K562 (cell line): ENCODE data around the gene SOX11. TPM values are rescaled to one million over a fixed set of nuclear protein-coding genes. Genes with fewer than 3 reads are reported as not detected.

Experiments
- ATAC-seq: fragments of 200-7000 bp; cut with Tn5 transposase; 3 replicates; pipeline ENCODE4 v1.9.1; 2020; ENCODE audit warnings: moderate library complexity
- BruUV-seq: library from RNA; stranded (reverse); fragments of 400-500 nt; replicated peaks from 2 replicates; lab custom pipeline; 2021; lab: Mats Ljungman, UMichigan
- CTCF ChIA-PET: fragments of 300-600 bp; formaldehyde crosslinking; extraction: SDS; loops from one replicate; lab custom pipeline; 2021; ENCODE audit warnings: low intra/inter-chr PET ratio; lab: Yijun Ruan, JAX
- POLR2A ChIA-PET: fragments of 300-600, 350-650 bp; sonication (Branson Sonifier 250); formaldehyde crosslinking; extraction: SDS; loops from one replicate; lab custom pipeline; 2021; ENCODE audit warnings: antibody characterized with exemption, inconsistent platforms; lab: Yijun Ruan, JAX
- DNase-seq, 4 experiments: peaks; one replicate each; pipeline versions ENCODE4 v3.0.0 to v3.0.0-alpha.2; 2011 to 2018; ENCODE audit warnings: low spot score in 3 of 4, mixed read lengths in 3 of 4; ENCODE audit errors: extremely low read depth in 1 of 4
- FAIRE-seq: peaks from 2 replicates; lab custom pipeline; 2011; peaks lifted over from hg19 to GRCh38; lab: Jason Lieb, UNC
- H2AFZ ChIP-seq: 2 replicates; pipeline ENCODE4 v1.6.0; 2011; ENCODE audit warnings: low read depth, low read length, control low read depth, inconsistent platforms
- H3K27ac ChIP-seq: fragments of 200-600 bp; 3 replicates; pipeline ENCODE4 v1.8.0; 2011; ENCODE audit warnings: low read depth, mild to moderate bottlenecking, control low read depth, inconsistent platforms, low read length, moderate library complexity, mixed read lengths; ENCODE audit errors: extremely low read depth
- H3K27me3 ChIP-seq, 2 experiments: fragments of 300-600 bp in 1 of 2; 2 replicates in 1 of 2; 3 replicates in 1 of 2; pipeline versions ENCODE4 v1.6.0 to v1.8.0; 2011; ENCODE audit warnings: inconsistent platforms in 2 of 2, low read length in 2 of 2, mild to moderate bottlenecking in 1 of 2, mixed read lengths in 1 of 2, moderate library complexity in 1 of 2; ENCODE audit not compliant: control insufficient read depth in 2 of 2, insufficient read depth in 2 of 2
- H3K36me3 ChIP-seq: fragments of 300-600 bp; 3 replicates; pipeline ENCODE4 v1.8.0; 2011; ENCODE audit warnings: mild to moderate bottlenecking, low read length, inconsistent platforms; ENCODE audit not compliant: control insufficient read depth, insufficient read depth
- H3K4me1 ChIP-seq, 2 experiments: fragments of 200-600 bp in 1 of 2; replicated peaks in 1 of 2; 2 replicates in 1 of 2; 3 replicates in 1 of 2; pipeline versions ENCODE4 v1.5.1 to v1.8.0; 2011; ENCODE audit warnings: inconsistent platforms in 2 of 2, low read length in 2 of 2, mild to moderate bottlenecking in 1 of 2, mixed read lengths in 1 of 2, moderate library complexity in 1 of 2; ENCODE audit not compliant: control insufficient read depth in 2 of 2, insufficient read depth in 2 of 2
- H3K4me2 ChIP-seq: 2 replicates; pipeline ENCODE4 v1.6.1; 2011; ENCODE audit warnings: low read length, control low read depth, inconsistent platforms, mixed read lengths; ENCODE audit not compliant: insufficient read depth
- H3K4me3 ChIP-seq: fragments of 200-600 bp; sonication (generic), shearing (Covaris generic); 2 replicates; pipeline ENCODE4 v1.5.1; 2016; ENCODE audit warnings: control low read depth, inconsistent platforms
- H3K79me2 ChIP-seq: fragments of 200-600 bp; 3 replicates; pipeline ENCODE4 v1.8.0; 2011; ENCODE audit warnings: low read length, inconsistent platforms; ENCODE audit not compliant: control insufficient read depth, insufficient read depth
- H3K9ac ChIP-seq, 2 experiments: 2 replicates each; pipeline versions ENCODE4 v1.6.0 to v1.6.1; 2011; ENCODE audit warnings: low read depth in 2 of 2, low read length in 2 of 2, control low read depth in 1 of 2, inconsistent platforms in 1 of 2, mild to moderate bottlenecking in 1 of 2, mixed read lengths in 1 of 2; ENCODE audit not compliant: insufficient read depth in 1 of 2
- H3K9me1 ChIP-seq: one replicate; pipeline ENCODE4 v1.6.0; 2011; ENCODE audit warnings: inconsistent platforms, mild to moderate bottlenecking, low read length, moderate library complexity; ENCODE audit not compliant: control insufficient read depth, insufficient read depth
- H3K9me3 ChIP-seq: replicated peaks from 2 replicates; pipeline ENCODE4 v1.5.1; 2011; ENCODE audit warnings: low read depth, low read length, inconsistent platforms; ENCODE audit not compliant: control insufficient read depth, insufficient read depth
- H4K20me1 ChIP-seq: replicated peaks from 2 replicates; pipeline ENCODE4 v1.6.1; 2011; ENCODE audit warnings: low read length, inconsistent platforms, mixed read lengths; ENCODE audit not compliant: control insufficient read depth, insufficient read depth
- BRF2 ChIP-seq: IDR thresholded peaks from 3 replicates; pipeline ENCODE4 v1.6.1; 2011; ENCODE audit warnings: borderline replicate concordance, mild to moderate bottlenecking; ENCODE audit not compliant: insufficient read length, insufficient read depth
- KAT8 ChIP-seq: fragments of 450-650 bp; IDR thresholded peaks from 2 replicates; pipeline ENCODE4 v1.6.1; 2016; ENCODE audit warnings: low read depth, mild to moderate bottlenecking
- NFYB ChIP-seq: IDR thresholded peaks from 2 replicates; pipeline ENCODE4 v1.6.1; 2011; ENCODE audit warnings: mild to moderate bottlenecking, moderate library complexity; ENCODE audit not compliant: insufficient read length; ENCODE audit errors: extremely low read depth
- NR4A1 ChIP-seq, 2 experiments: fragments of 250-450 bp in 1 of 2; fragments of 450-650 bp in 1 of 2; sonication (Bioruptor Pico) in 1 of 2; IDR thresholded peaks; 2 replicates each; pipeline versions ENCODE4 v1.4.0 to v1.6.1; 2016 to 2020; ENCODE audit warnings: mild to moderate bottlenecking in 2 of 2, missing compliant biosample characterization in 1 of 2, missing genetic modification characterization in 1 of 2, moderate library complexity in 1 of 2
- PRMT5 ChIP-seq: sonication (generic); formaldehyde crosslinking; IDR thresholded peaks from 2 replicates; pipeline ENCODE4 v1.5.0; 2020; ENCODE audit warnings: missing genetic modification reagents
- RAD51 ChIP-seq: fragments of 450-650 bp; IDR thresholded peaks from 2 replicates; pipeline ENCODE4 v1.7.1; 2016; ENCODE audit warnings: low read depth, mild to moderate bottlenecking, borderline replicate concordance
- ZNF143 ChIP-seq: sonication (generic); formaldehyde crosslinking; IDR thresholded peaks from 2 replicates; pipeline ENCODE4 v1.9.0; 2022; ENCODE audit warnings: mild to moderate bottlenecking, missing genetic modification reagents
- ZNF41 ChIP-seq: fragments of 250-450 bp; sonication (Bioruptor Pico); conservative IDR thresholded peaks from 2 replicates; pipeline ENCODE4 v1.4.0; 2020; ENCODE audit warnings: mild to moderate bottlenecking
- ZNF511 ChIP-seq: sonication (generic); formaldehyde crosslinking; IDR thresholded peaks from 2 replicates; pipeline ENCODE4 v1.8.0; 2022; ENCODE audit warnings: mild to moderate bottlenecking, missing genetic modification reagents
- WGBS: fragments of 100-300 bp; shearing (Covaris generic); methylation state at CpG from one replicate; pipeline ENCODE4 v1.1.6; 2016; ENCODE audit warnings: low coverage, mixed read lengths; ENCODE audit not compliant: insufficient coverage; ENCODE audit errors: missing lambda C conversion rate; 5-methylcytosine and 5-hydroxymethylcytosine counted together
- in situ Hi-C: fragments of 300-500 bp; cut with MboI; formaldehyde crosslinking; loops from 4 replicates; pipeline ENCODE4 v1.15.0; 2018; ENCODE audit warnings: inconsistent platforms, mixed read lengths
- intact Hi-C: fragments of 100-400 bp; cut with micrococcal nuclease; formaldehyde crosslinking; loops from 2 replicates; pipeline ENCODE4 v1.14.2; 2022
- polyA plus RNA-seq, 8 experiments: library from polyadenylated mRNA; depleted of rRNA in 4 of 8; stranded (reverse) in 5 of 8; unstranded in 3 of 8; fragments of >200 nt; fragmentation: Nextera tagmentation in 2 of 8; fragmentation: Illumina TruSeq in 1 of 8; extraction: Ambion mirVana in 2 of 8; extraction: Trizol in 1 of 8; gene quantifications; 2 replicates each; pipeline versions ENCODE4 v1.2.1 to v1.2.3, GENCODE V29; 2011 to 2014; ENCODE audit warnings: inconsistent platforms in 1 of 8, missing spikeins in 1 of 8
- total RNA-seq, 7 experiments: library from RNA; depleted of rRNA in 6 of 7; stranded (reverse); fragments of >200 nt in 6 of 7; fragmentation: Illumina TruSeq in 2 of 7; extraction: Trizol in 2 of 7; gene quantifications; 2 replicates each; pipeline versions ENCODE4 v1.2.1 to v1.2.3, GENCODE V29; 2011 to 2021; ENCODE audit warnings: low replicate concordance in 1 of 7
- TF ChIP-seq, protein P1 (sequence below): fragments of 250-450 bp; sonication (Bioruptor Pico); IDR thresholded peaks from 2 replicates; pipeline ENCODE4 v1.9.0; 2021; ENCODE audit warnings: mild to moderate bottlenecking, inconsistent platforms

SOX11 gene
- total and polyA plus RNA-seq, 9 of the 15 experiments (the other 6 are each of a cell fraction or from before 2014, with no cell fraction given), result 0.02 TPM; not detected in 8

- TF ChIP-seq, protein P1, sequence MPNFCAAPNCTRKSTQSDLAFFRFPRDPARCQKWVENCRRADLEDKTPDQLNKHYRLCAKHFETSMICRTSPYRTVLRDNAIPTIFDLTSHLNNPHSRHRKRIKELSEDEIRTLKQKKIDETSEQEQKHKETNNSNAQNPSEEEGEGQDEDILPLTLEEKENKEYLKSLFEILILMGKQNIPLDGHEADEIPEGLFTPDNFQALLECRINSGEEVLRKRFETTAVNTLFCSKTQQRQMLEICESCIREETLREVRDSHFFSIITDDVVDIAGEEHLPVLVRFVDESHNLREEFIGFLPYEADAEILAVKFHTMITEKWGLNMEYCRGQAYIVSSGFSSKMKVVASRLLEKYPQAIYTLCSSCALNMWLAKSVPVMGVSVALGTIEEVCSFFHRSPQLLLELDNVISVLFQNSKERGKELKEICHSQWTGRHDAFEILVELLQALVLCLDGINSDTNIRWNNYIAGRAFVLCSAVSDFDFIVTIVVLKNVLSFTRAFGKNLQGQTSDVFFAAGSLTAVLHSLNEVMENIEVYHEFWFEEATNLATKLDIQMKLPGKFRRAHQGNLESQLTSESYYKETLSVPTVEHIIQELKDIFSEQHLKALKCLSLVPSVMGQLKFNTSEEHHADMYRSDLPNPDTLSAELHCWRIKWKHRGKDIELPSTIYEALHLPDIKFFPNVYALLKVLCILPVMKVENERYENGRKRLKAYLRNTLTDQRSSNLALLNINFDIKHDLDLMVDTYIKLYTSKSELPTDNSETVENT, result no peak
- TF ChIP-seq NFYB (no peak), KAT8 (no peak), ZNF143 (CRISPR knock-in tag) (no peak)
These were observed 1.9 kb upstream of the SOX11 start (continued) for GRCh38 chr2:5690286-5690685.

GRCh38 chr2:5690718-5691220 is 1.4 kb upstream of the SOX11 start:
- POLR2A ChIA-PET, result no interaction called here
- DNase-seq, result no peak
- H3K4me3 ChIP-seq, result no peak overlapping the region
- 6% methylated on average over 25 of the region's 25 CpGs for WGBS
- H3K9ac ChIP-seq, result no peak overlapping the region
- H3K36me3 ChIP-seq, result no peaks in the 10 kb centered on the region
- H3K27ac ChIP-seq, result no peak overlapping the region
- FAIRE-seq, result no peak
- H3K4me2 ChIP-seq, result no peak overlapping the region
- CTCF ChIA-PET, result no interaction called here
- H3K4me1 ChIP-seq, result no peaks in the 10 kb centered on the region
- no peak overlapping the region for H2AFZ ChIP-seq
- ATAC-seq, result no peak
- no peaks in the 10 kb centered on the region for H3K9me3 ChIP-seq
- intact Hi-C loops, result no loop called here
- no peaks in the 10 kb centered on the region for H3K9me1 ChIP-seq
- no peaks in the 10 kb centered on the region for H3K79me2 ChIP-seq
- no peaks in the 10 kb centered on the region for H3K27me3 ChIP-seq
- in situ Hi-C loops, result no loop called here
- no peaks in the 10 kb centered on the region for H4K20me1 ChIP-seq
- no TSS peak for BruUV-seq
- TF ChIP-seq PRMT5 (CRISPR knock-in tag) (no peak), RAD51 (no peak), ZNF511 (CRISPR knock-in tag) (no peak), ZNF41 (no peak), NR4A1 (CRISPR knock-in tag; IDR thresholded peaks at IDR 0.05) (no peak), NR4A1 (tag; IDR thresholded peaks at IDR 0.05) (no peak), BRF2 (no peak)
